ENCODE data around the gene LY6G5B. TPM values are rescaled to one million over a fixed set of nuclear protein-coding genes. Genes with fewer than 3 reads are reported as not detected.

Gene LY6G5B
- total RNA-seq, 4 donors from 2014 or later, result 0.10 to 9.3 (median 3.9) TPM

GRCh38 chr6:31690231-31691077, 20.7 kb downstream of the LY6G5B start:
- no peak for TF ChIP-seq POLR2A (IDR thresholded peaks at IDR 0.05)
- TF ChIP-seq, protein P1, sequence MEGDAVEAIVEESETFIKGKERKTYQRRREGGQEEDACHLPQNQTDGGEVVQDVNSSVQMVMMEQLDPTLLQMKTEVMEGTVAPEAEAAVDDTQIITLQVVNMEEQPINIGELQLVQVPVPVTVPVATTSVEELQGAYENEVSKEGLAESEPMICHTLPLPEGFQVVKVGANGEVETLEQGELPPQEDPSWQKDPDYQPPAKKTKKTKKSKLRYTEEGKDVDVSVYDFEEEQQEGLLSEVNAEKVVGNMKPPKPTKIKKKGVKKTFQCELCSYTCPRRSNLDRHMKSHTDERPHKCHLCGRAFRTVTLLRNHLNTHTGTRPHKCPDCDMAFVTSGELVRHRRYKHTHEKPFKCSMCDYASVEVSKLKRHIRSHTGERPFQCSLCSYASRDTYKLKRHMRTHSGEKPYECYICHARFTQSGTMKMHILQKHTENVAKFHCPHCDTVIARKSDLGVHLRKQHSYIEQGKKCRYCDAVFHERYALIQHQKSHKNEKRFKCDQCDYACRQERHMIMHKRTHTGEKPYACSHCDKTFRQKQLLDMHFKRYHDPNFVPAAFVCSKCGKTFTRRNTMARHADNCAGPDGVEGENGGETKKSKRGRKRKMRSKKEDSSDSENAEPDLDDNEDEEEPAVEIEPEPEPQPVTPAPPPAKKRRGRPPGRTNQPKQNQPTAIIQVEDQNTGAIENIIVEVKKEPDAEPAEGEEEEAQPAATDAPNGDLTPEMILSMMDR (IDR thresholded peaks at IDR 0.05), result no peak
- TF ChIP-seq POLR2AphosphoS5 (IDR thresholded peaks at IDR 0.05), result no peak
- TF ChIP-seq EP300 (IDR thresholded peaks at IDR 0.05), result no peak
- peaks cover 0 to 100% of the 10 kb centered on the region in 2 donors for H3K36me3 ChIP-seq
- H3K27me3 ChIP-seq, result no peaks in the 10 kb centered on the region
- 36 to 48% methylated on average over 5 of the region's 10 CpGs for WGBS, 2 donors (ENCODE audit: low coverage in 1 of 2)
- ATAC-seq, result no peak
- no peak overlapping the region for H3K27ac ChIP-seq
- no peaks in the 10 kb centered on the region for H3K4me1 ChIP-seq
- H3K4me3 ChIP-seq, result no peak overlapping the region
- H3K9me3 ChIP-seq, result no peaks in the 10 kb centered on the region

- WGBS, 2 donors (ENCODE audit: low coverage in 1 of 2), result 71 to 84% methylated on average over 6 of the region's 6 CpGs
- Histone ChIP-seq H3K4me1 (no peaks in the 10 kb centered on the region), H3K27me3 (no peaks in the 10 kb centered on the region), H3K27ac (no peak overlapping the region), H3K36me3 (peaks cover 0 to 100% of the 10 kb centered on the region in 2 donors), H3K9me3 (no peaks in the 10 kb centered on the region), H3K4me3 (no peak overlapping the region)
- ATAC-seq, result no peak
- TF ChIP-seq, protein P1 (IDR thresholded peaks at IDR 0.05), result no peak
- TF ChIP-seq POLR2A (IDR thresholded peaks at IDR 0.05), result no peak
- TF ChIP-seq POLR2AphosphoS5 (IDR thresholded peaks at IDR 0.05), result no peak
- no peak for TF ChIP-seq EP300 (IDR thresholded peaks at IDR 0.05)
Measured at GRCh38 chr6:31691078-31691463, 21.3 kb downstream of the LY6G5B start.

DNA sequence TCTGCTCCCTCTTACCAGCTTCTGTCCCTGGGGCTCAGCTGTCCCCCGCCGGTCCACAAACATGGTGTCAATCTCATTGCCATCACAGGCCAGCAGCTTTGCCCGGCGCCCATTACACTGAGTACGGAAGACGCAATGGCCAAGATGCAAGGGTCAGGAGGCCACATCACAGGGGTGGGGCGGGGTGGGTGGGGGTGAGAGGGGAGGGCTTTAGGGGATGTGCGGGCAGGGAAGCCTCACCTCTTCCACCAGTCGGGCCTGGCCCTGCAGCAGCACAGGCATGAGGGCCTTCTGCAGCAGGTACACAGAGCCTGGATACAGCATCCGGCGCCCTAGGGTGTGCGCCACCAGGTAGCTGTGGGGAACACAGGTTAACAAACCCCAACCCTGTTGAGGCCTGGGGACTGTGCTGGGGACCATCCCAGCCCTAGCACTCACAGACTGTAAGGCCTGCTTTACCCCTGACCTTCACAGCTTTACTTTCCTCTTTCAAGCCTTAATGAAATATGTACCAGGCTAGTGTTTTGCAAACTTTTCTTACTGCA, 21.9 kb downstream of the LY6G5B start:
- ATAC-seq, result no peak
- H3K27me3 ChIP-seq, result no peaks in the 10 kb centered on the region
- no peaks in the 10 kb centered on the region for H3K9me3 ChIP-seq
- WGBS, 2 donors (ENCODE audit: low coverage in 1 of 2), result 80% methylated on average over 3 of the region's 12 CpGs; no CpG with 5 or more reads in 1 of the 2 donors
- H3K36me3 ChIP-seq, result peaks cover 0 to 100% of the 10 kb centered on the region in 2 donors
- TF ChIP-seq POLR2A (IDR thresholded peaks at IDR 0.05), result no peak
- TF ChIP-seq, protein P1 (IDR thresholded peaks at IDR 0.05), result no peak
- no peak for TF ChIP-seq EP300 (IDR thresholded peaks at IDR 0.05)
- TF ChIP-seq POLR2AphosphoS5 (IDR thresholded peaks at IDR 0.05), result no peak
- no peaks in the 10 kb centered on the region for H3K4me1 ChIP-seq
- H3K27ac ChIP-seq, result no peak overlapping the region
- no peak overlapping the region for H3K4me3 ChIP-seq

DNA sequence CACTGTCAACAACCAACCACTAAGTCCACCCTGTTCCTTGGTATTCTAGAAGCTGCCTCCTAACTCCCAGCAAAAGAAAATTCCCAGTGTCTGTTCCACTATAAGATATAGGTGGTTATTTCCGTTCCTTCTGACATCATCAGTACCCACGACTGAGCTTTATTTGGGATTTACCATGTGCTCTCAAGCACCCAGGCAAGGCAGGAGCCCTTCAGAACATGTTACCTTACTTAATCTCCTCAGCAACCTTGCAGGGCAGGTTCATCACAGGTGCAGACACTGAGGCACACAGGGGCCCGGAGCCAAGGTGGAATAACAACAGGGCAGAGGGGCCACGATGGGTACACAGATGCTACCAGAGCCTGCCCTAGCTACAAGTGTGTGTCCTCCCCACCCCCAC, 22.6 kb downstream of the LY6G5B start:
- Histone ChIP-seq H3K4me3 (no peak overlapping the region), H3K36me3 (peaks cover 0 to 100% of the 10 kb centered on the region in 2 donors), H3K4me1 (no peaks in the 10 kb centered on the region), H3K27me3 (no peaks in the 10 kb centered on the region), H3K9me3 (no peaks in the 10 kb centered on the region), H3K27ac (no peak overlapping the region)
- ATAC-seq, result no peak
- no peak for TF ChIP-seq EP300 (IDR thresholded peaks at IDR 0.05)
- TF ChIP-seq POLR2A (IDR thresholded peaks at IDR 0.05), result no peak
- TF ChIP-seq POLR2AphosphoS5 (IDR thresholded peaks at IDR 0.05), result no peak
- TF ChIP-seq, protein P1 (IDR thresholded peaks at IDR 0.05), result no peak
- 70 to 80% methylated on average over 2 of the region's 4 CpGs for WGBS, 2 donors (ENCODE audit: low coverage in 1 of 2)
